ENCODE data around the gene HDGFL2.

The HDGFL2 gene

GRCh38 chr19:4537953-4538600 is 66.0 kb downstream of the HDGFL2 start:
- peak overlapping the region; percentile 54 for H2AK5ac ChIP-seq (ENCODE audit: low read depth, low read length)
- H3K79me1 ChIP-seq (ENCODE audit: low read depth, low read length) = no peaks in the 10 kb centered on the region
- H2BK5ac ChIP-seq (ENCODE audit: low read length) = peak overlapping the region; percentile 8
- DNase-seq (ENCODE audit: low spot score) = no peak
- no peak overlapping the region for H2BK15ac ChIP-seq (ENCODE audit: low read length)
- no peak overlapping the region for H3K4me2 ChIP-seq (ENCODE audit: insufficient read depth, low read length, poor library complexity, severe bottlenecking)
- H4K91ac ChIP-seq (ENCODE audit: low read depth, low read length, poor library complexity) = no peak overlapping the region
- peak overlapping the region; percentile 30 for H2BK12ac ChIP-seq (ENCODE audit: low read length)
- H3K9me3 ChIP-seq (replicated peaks in 1 of 2; ENCODE audit: control insufficient read depth in 2 of 2, insufficient read depth in 1 of 2, low read depth in 1 of 2, low read length in 2 of 2) = peaks cover 0 to 3% of the 10 kb centered on the region in 2 donors
- peaks cover 0 to 7% (median 5%) of the 10 kb centered on the region in 3 experiments for H3K27me3 ChIP-seq (ENCODE audit: control insufficient read depth in 3 of 3, insufficient read depth in 3 of 3, low read depth in 1 of 3, low read length in 3 of 3)
- peak overlapping the region; percentile 10 for H3K4ac ChIP-seq (ENCODE audit: low read length)
- peaks cover 8 to 13% of the 10 kb centered on the region in 2 donors for H3K4me1 ChIP-seq (ENCODE audit: control insufficient read depth in 2 of 2, insufficient read depth in 1 of 2, low read depth in 1 of 2, low read length in 2 of 2)
- H2BK120ac ChIP-seq (ENCODE audit: low read depth, low read length) = no peak overlapping the region
- no peak overlapping the region for H2AFZ ChIP-seq (ENCODE audit: low read length)
- H3K4me3 ChIP-seq (ENCODE audit: low read length in 2 of 2) = no peak overlapping the region
- no peaks in the 10 kb centered on the region for H3K36me3 ChIP-seq (replicated peaks in 1 of 2; ENCODE audit: control insufficient read depth in 2 of 2, insufficient read depth in 2 of 2, low read length in 2 of 2)
- H3K14ac ChIP-seq (ENCODE audit: low read length) = no peak overlapping the region
- H4K8ac ChIP-seq (ENCODE audit: low read depth, low read length) = no peak overlapping the region
- no peak overlapping the region for H3K23ac ChIP-seq (ENCODE audit: low read depth, low read length, poor library complexity)
- H3K27ac ChIP-seq (replicated peaks; ENCODE audit: low read length) = no peak overlapping the region
- no CpG with 5 or more reads among the region's 27 CpGs for WGBS, 2 donors (ENCODE audit: extremely low coverage in 2 of 2, insufficient read length in 2 of 2, insufficient replicate concordance in 1 of 2)
- peak overlapping the region; percentile 16 for H3K9ac ChIP-seq (ENCODE audit: low read depth, low read length, poor library complexity)
- peak overlapping the region; percentile 49 for H3K18ac ChIP-seq (ENCODE audit: low read length)

DNA sequence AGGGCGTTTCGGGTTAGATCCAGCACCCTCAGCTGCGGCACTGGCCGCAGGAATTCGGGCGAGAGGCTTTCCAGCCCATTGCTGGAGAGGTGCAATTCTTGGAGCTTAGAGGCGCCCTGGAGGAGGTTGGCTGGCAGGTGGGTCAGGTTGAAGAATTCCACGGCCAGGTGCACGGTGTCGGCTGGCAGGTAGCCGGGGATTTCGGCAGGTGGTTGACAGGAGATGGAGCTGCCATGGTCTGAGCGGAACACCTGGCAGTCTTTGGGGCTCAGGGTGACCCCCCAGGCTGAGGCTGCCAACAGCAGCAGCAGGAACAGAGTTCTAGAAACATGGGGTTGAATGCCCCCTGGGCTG is 66.5 kb downstream of the HDGFL2 start:
- Histone ChIP-seq H3K27ac (replicated peaks; ENCODE audit: low read length) (no peak overlapping the region), H2AFZ (ENCODE audit: low read length) (no peak overlapping the region), H2BK5ac (ENCODE audit: low read length) (no peak overlapping the region), H3K9me3 (replicated peaks in 1 of 2; ENCODE audit: control insufficient read depth in 2 of 2, insufficient read depth in 1 of 2, low read depth in 1 of 2, low read length in 2 of 2) (peaks cover 0 to 3% of the 10 kb centered on the region in 2 donors), H2BK12ac (ENCODE audit: low read length) (peak overlapping the region; percentile 30), H3K4me3 (ENCODE audit: low read length in 2 of 2) (no peak overlapping the region), H3K9ac (ENCODE audit: low read depth, low read length, poor library complexity) (no peak overlapping the region), H2BK120ac (ENCODE audit: low read depth, low read length) (no peak overlapping the region), H3K4me2 (ENCODE audit: insufficient read depth, low read length, poor library complexity, severe bottlenecking) (no peak overlapping the region), H3K18ac (ENCODE audit: low read length) (peak overlapping the region; percentile 55), H3K27me3 (ENCODE audit: control insufficient read depth in 3 of 3, insufficient read depth in 3 of 3, low read depth in 1 of 3, low read length in 3 of 3) (peaks cover 0 to 7% (median 5%) of the 10 kb centered on the region in 3 experiments), H3K4ac (ENCODE audit: low read length) (no peak overlapping the region), H4K8ac (ENCODE audit: low read depth, low read length) (no peak overlapping the region), H2AK5ac (ENCODE audit: low read depth, low read length) (peak overlapping the region; percentile 54), H4K91ac (ENCODE audit: low read depth, low read length, poor library complexity) (no peak overlapping the region), H3K36me3 (replicated peaks in 1 of 2; ENCODE audit: control insufficient read depth in 2 of 2, insufficient read depth in 2 of 2, low read length in 2 of 2) (no peaks in the 10 kb centered on the region), H3K23ac (ENCODE audit: low read depth, low read length, poor library complexity) (no peak overlapping the region), H3K79me1 (ENCODE audit: low read depth, low read length) (no peaks in the 10 kb centered on the region), H3K4me1 (ENCODE audit: control insufficient read depth in 2 of 2, insufficient read depth in 1 of 2, low read depth in 1 of 2, low read length in 2 of 2) (peaks cover 8 to 13% of the 10 kb centered on the region in 2 donors), H2BK15ac (ENCODE audit: low read length) (no peak overlapping the region), H3K14ac (ENCODE audit: low read length) (no peak overlapping the region)
- DNase-seq (ENCODE audit: low spot score) = no peak
- WGBS, 2 donors (ENCODE audit: extremely low coverage in 2 of 2, insufficient read length in 2 of 2, insufficient replicate concordance in 1 of 2) = no CpG with 5 or more reads among the region's 13 CpGs

DNA sequence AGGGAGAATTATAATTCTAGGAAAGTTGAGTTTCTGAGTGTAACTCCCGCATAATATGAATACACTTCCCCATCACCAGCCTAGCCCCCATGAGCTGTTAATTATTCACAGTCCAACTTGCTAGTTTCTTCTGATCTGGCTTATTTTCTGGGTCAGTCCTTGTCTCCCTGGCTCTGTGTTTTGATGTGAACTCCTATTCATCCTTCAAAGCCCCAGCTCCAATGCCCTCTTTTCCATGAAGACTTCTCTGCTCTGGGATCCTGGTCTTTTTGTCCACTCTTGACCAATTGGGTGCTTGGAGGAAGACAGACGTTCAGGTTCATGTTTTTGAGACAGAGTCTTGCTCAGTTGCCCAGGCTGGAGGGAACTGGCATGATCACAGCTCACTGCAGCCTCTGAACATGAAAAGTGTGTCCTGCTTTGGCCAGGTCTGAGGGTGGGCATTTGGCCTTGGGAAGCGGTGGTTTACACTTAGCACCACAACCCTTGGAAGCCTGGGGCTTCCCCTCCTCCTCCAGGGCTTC is 67.1 kb downstream of the HDGFL2 start:
- H3K9ac ChIP-seq (ENCODE audit: low read depth, low read length, poor library complexity) = no peak overlapping the region
- peaks cover 0 to 7% (median under 1%) of the 10 kb centered on the region in 3 experiments for H3K27me3 ChIP-seq (ENCODE audit: control insufficient read depth in 3 of 3, insufficient read depth in 3 of 3, low read depth in 1 of 3, low read length in 3 of 3)
- no peaks in the 10 kb centered on the region for H3K79me1 ChIP-seq (ENCODE audit: low read depth, low read length)
- H3K4ac ChIP-seq (ENCODE audit: low read length) = no peak overlapping the region
- H2BK12ac ChIP-seq (ENCODE audit: low read length) = no peak overlapping the region
- no peak for DNase-seq (ENCODE audit: low spot score)
- no peak overlapping the region for H4K8ac ChIP-seq (ENCODE audit: low read depth, low read length)
- no CpG with 5 or more reads among the region's 3 CpGs for WGBS, 2 donors (ENCODE audit: extremely low coverage in 2 of 2, insufficient read length in 2 of 2, insufficient replicate concordance in 1 of 2)
- no peaks in the 10 kb centered on the region for H3K36me3 ChIP-seq (replicated peaks in 1 of 2; ENCODE audit: control insufficient read depth in 2 of 2, insufficient read depth in 2 of 2, low read length in 2 of 2)
- no peak overlapping the region for H2BK15ac ChIP-seq (ENCODE audit: low read length)
- no peak overlapping the region for H3K18ac ChIP-seq (ENCODE audit: low read length)
- H2BK5ac ChIP-seq (ENCODE audit: low read length) = no peak overlapping the region
- H4K91ac ChIP-seq (ENCODE audit: low read depth, low read length, poor library complexity) = no peak overlapping the region
- H3K14ac ChIP-seq (ENCODE audit: low read length) = no peak overlapping the region
- H3K4me3 ChIP-seq (ENCODE audit: low read length in 2 of 2) = no peak overlapping the region
- H2BK120ac ChIP-seq (ENCODE audit: low read depth, low read length) = no peak overlapping the region
- peaks cover 0 to 3% of the 10 kb centered on the region in 2 donors for H3K9me3 ChIP-seq (replicated peaks in 1 of 2; ENCODE audit: control insufficient read depth in 2 of 2, insufficient read depth in 1 of 2, low read depth in 1 of 2, low read length in 2 of 2)
- H3K23ac ChIP-seq (ENCODE audit: low read depth, low read length, poor library complexity) = no peak overlapping the region
- H3K27ac ChIP-seq (replicated peaks; ENCODE audit: low read length) = no peak overlapping the region
- H3K4me2 ChIP-seq (ENCODE audit: insufficient read depth, low read length, poor library complexity, severe bottlenecking) = no peak overlapping the region
- no peak overlapping the region for H2AFZ ChIP-seq (ENCODE audit: low read length)
- H3K4me1 ChIP-seq (ENCODE audit: control insufficient read depth in 2 of 2, insufficient read depth in 1 of 2, low read depth in 1 of 2, low read length in 2 of 2) = peaks cover 8 to 13% of the 10 kb centered on the region in 2 donors
- no peak overlapping the region for H2AK5ac ChIP-seq (ENCODE audit: low read depth, low read length)

- Histone ChIP-seq H3K4me2 (ENCODE audit: insufficient read depth, low read length, poor library complexity, severe bottlenecking) (no peak within 1 kb of the TSS), H3K9me3 (replicated peaks in 1 of 2; ENCODE audit: control insufficient read depth in 2 of 2, insufficient read depth in 1 of 2, low read depth in 1 of 2, low read length in 2 of 2) (peaks cover 0 to 3% of the 10 kb centered on the region in 2 donors), H3K9ac (ENCODE audit: low read depth, low read length, poor library complexity) (no peak within 1 kb of the TSS), H3K14ac (ENCODE audit: low read length) (no peak within 1 kb of the TSS), H2AFZ (ENCODE audit: low read length) (no peak within 1 kb of the TSS), H2BK12ac (ENCODE audit: low read length) (no peak within 1 kb of the TSS), H4K91ac (ENCODE audit: low read depth, low read length, poor library complexity) (no peak within 1 kb of the TSS), H3K4me3 (ENCODE audit: low read length in 2 of 2) (no peak within 1 kb of the TSS), H3K27me3 (ENCODE audit: control insufficient read depth in 3 of 3, insufficient read depth in 3 of 3, low read depth in 1 of 3, low read length in 3 of 3) (peaks cover 0 to 5% (median 0%) of the 10 kb centered on the region in 3 experiments), H3K27ac (replicated peaks; ENCODE audit: low read length) (no peak within 1 kb of the TSS), H2AK5ac (ENCODE audit: low read depth, low read length) (no peak within 1 kb of the TSS), H3K23ac (ENCODE audit: low read depth, low read length, poor library complexity) (no peak within 1 kb of the TSS), H3K79me1 (ENCODE audit: low read depth, low read length) (no peaks in the 10 kb centered on the region), H3K4ac (ENCODE audit: low read length) (no peak within 1 kb of the TSS), H2BK15ac (ENCODE audit: low read length) (no peak within 1 kb of the TSS), H3K18ac (ENCODE audit: low read length) (peak within 1 kb of the TSS; percentile 41), H3K36me3 (replicated peaks in 1 of 2; ENCODE audit: control insufficient read depth in 2 of 2, insufficient read depth in 2 of 2, low read length in 2 of 2) (no peaks in the 10 kb centered on the region), H4K8ac (ENCODE audit: low read depth, low read length) (no peak within 1 kb of the TSS), H3K4me1 (ENCODE audit: control insufficient read depth in 2 of 2, insufficient read depth in 1 of 2, low read depth in 1 of 2, low read length in 2 of 2) (peaks cover 4 to 9% of the 10 kb centered on the region in 2 donors), H2BK5ac (ENCODE audit: low read length) (no peak within 1 kb of the TSS), H2BK120ac (ENCODE audit: low read depth, low read length) (no peak within 1 kb of the TSS)
- DNase-seq (ENCODE audit: low spot score) = no peak
- WGBS, 2 donors (ENCODE audit: extremely low coverage in 2 of 2, insufficient read length in 2 of 2, insufficient replicate concordance in 1 of 2) = no CpG with 5 or more reads among the region's 14 CpGs
Measured at GRCh38 chr19:4539693-4540581, 67.8 kb downstream of the HDGFL2 start, which contains the start of gene LRG1. Gene LRG1 (minus strand): TSS chr19:4540036. CDS start chr19:4540013, 23 bp downstream.
